GM21786 (cell line): Measurements from ENCODE around the gene TTR.

Experiments
- ATAC-seq: cut with Tn5 transposase; IDR thresholded peaks from one replicate; pipeline ENCODE4 v1.9.1; 2021; ENCODE audit not compliant: unreplicated experiment

TTR gene

DNA sequence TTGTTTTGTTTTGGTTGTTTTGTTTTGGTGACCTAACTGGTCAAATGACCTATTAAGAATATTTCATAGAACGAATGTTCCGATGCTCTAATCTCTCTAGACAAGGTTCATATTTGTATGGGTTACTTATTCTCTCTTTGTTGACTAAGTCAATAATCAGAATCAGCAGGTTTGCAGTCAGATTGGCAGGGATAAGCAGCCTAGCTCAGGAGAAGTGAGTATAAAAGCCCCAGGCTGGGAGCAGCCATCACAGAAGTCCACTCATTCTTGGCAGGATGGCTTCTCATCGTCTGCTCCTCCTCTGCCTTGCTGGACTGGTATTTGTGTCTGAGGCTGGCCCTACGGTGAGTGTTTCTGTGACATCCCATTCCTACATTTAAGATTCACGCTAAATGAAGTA lies at the start of gene TTR:
Gene TTR (plus strand): TSS at position 250 of the 400 bp plus-strand sequence. CDS start 26 bp downstream, at position 276.
- ATAC-seq = no peak

GRCh38 chr18:31546476-31546875 lies 45.2 kb upstream of the TTR start:
- no peak for ATAC-seq

DNA sequence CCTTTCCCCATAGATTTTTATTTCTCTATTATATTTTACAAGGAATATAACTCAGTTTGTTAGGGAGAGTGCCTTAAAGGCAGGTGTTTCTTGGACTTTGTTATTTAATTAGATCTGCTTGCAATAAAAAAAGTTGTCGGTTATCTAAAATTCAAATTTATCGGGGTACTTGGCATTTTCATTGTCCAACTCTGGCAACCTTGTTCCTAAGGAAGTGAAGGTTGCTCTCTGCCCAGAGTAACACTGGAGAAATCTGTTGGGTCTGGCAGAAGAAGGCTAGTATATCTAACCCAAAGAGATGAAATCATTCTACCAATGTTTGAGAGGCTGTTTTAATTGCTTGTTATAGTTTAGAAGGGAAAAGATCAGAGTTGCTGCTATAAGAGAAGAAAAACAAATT lies 42.8 kb upstream of the TTR start:
- no peak for ATAC-seq

DNA sequence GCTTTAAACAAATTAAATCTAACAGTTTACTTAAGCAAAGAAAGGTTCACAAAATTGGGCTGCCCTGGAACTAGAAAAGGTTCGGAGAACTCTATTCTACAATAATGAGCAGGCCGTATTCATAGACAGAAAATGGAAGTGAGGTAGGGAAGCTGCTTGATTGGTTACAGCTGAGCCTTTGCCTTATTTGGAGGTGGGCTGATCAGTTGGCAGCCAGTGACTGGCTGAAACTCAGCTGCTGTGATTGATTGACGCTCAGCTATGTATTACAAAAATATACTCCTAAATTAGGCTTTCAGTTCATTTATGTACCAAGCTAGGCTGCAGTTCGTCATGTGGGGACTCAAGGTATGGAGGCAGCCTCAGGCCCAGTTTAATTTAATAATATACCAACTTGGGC lies 42.3 kb upstream of the TTR start:
- ATAC-seq = no peak

- ATAC-seq = no peak
Measured at GRCh38 chr18:31551883-31552282, 39.8 kb upstream of the TTR start.

DNA sequence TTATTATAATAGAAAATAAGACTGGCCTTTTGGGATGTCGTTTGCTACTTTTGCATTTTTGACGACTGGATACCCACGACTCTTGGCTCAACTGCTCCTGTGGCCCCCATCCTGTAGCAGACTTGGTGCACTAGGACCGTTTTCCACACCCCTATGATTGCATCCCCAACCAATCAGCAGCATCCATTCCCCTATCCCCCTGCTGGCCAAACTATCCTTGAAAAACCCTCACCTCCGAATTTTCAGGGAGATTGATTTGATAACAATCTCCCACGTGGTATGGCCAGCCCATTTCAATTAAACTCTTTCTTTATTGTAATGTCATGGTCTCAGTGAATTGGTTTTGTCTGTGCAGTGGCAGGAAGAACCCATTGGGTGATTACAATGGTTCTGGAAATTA lies 37.9 kb upstream of the TTR start:
- no peak for ATAC-seq

GRCh38 chr18:31554776-31555175 lies 36.9 kb upstream of the TTR start:
- ATAC-seq = no peak

- ATAC-seq = peak; percentile 75
Measured at GRCh38 chr18:31555971-31556747, 35.5 kb upstream of the TTR start.

GRCh38 chr18:31557446-31557845 lies 34.2 kb upstream of the TTR start:
- no peak for ATAC-seq

DNA sequence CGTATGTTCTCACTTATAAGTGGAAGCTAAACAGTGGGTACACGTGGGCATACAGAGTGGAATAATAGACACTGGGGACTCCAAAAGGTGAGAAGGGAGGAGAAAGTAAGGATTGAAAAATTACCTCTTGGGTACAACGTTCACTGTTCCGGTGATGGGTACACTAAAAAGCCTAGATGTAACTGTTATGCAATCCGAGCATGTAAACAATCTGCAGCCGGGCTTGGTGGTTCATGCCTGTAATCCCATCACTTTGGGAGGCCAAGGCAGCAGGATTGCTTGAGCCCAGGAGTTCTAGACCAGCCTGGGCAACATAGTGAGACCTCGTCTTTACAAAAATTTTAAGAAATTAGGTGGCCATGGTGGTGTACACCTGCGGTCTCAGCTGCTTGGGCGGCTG lies 33.1 kb upstream of the TTR start:
- ATAC-seq = no peak

- no peak for ATAC-seq
Measured at GRCh38 chr18:31562726-31563125, 29.0 kb upstream of the TTR start.

- no peak for ATAC-seq
Measured at GRCh38 chr18:31563778-31564177, 27.9 kb upstream of the TTR start.

DNA sequence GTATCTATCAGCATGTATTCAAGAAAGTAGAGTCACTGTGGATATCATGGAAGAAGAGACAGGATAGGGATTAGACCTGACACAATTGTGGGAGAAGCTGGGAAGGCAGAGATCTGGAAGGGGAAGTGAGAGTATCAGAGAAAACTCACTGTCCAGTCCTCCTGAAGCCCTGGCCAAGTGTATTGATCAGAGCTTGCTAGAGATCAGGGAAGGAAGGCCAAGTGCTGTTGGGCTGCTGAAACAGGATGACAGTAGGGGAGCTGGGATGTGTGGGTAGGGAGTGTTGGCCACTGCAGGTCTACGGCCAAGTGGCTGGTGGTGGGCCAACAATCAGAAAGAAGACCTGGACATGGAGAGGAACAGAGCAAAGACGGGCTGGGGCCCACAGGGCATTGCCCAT lies 26.3 kb upstream of the TTR start:
- ATAC-seq = no peak

DNA sequence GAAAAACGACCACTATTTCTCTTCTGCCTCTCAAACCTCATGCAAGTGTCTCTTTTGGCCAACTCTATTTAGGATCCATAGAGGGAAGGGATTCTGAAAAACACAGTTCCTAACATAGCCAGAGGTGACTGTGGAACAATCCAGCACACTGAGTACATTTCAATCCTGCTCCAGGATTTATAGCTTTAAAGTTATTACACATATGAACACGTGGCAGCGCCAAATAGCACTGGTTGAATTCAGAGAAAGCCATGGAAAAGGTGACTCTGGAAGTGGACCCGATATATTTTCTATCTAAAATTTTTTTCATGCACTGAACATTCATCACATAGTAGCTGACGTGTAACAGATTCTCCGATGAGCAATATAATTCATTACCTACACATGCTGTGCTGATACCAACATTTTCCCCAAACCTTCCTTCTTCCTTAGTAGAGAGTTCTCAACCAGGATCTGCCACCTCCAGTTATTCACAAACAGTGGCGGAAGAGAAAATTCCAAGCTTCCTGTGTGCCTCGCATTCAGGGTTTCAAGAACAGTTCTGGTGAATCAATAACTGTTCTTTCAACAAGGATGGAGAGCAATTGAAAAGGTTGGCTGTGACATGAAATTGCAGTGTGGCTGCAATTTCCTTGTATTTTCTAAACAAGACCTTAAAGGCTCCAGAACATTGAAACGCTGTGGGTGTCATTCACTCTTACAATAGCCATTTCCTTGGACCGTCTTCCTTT lies 25.7 kb upstream of the TTR start:
- no peak for ATAC-seq

- no peak for ATAC-seq
Measured at GRCh38 chr18:31566576-31567306, 24.9 kb upstream of the TTR start.

- ATAC-seq = no peak
Measured at GRCh38 chr18:31572368-31572767, 19.3 kb upstream of the TTR start.

DNA sequence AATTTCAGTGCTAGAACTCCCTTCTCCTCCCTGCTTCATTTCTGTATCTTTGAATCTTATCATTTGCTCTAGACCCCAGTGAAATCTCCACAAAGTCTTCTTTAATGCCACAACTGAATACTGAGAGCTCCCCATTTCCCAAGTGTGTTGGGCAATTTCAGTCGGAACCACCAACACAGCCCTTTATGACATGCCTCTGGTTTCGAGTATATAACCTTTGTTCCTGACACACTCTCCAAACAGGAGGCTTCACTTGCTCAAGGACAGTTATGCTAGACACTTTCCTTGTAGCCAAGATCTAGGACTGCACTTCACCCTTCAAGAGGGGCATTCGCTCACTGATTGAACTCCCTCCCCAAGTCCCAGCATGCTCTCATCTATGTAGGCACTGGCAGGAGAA lies 18.6 kb upstream of the TTR start:
- ATAC-seq = no peak

GRCh38 chr18:31574359-31574758 lies 17.3 kb upstream of the TTR start:
- no peak for ATAC-seq

GRCh38 chr18:31575515-31576257 lies 16.0 kb upstream of the TTR start:
- no peak for ATAC-seq

DNA sequence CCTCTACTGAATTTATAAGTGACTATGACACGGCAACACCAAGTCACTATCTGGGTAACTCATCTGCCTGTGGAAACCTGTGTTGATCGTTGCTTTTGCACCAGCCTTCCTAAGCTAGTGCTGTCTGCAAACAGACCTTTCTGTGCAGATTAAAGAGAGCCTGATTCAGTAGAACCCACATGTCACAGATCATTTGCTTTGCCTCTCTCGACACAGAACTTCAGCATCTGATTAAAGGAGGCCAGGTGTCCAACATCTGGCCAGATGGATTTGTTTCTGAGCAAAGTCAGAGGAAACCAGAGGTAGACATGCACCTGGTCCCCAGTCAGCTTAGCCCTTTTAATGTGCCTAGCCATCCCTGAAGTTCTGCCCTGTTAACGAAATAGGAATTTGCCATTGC lies 15.0 kb upstream of the TTR start:
- ATAC-seq = peak; percentile 73

GRCh38 chr18:31577195-31577594 lies 14.5 kb upstream of the TTR start:
- peak; percentile 33 for ATAC-seq
